HFFc6 (cell line): ENCODE data around the gene ARHGEF18. TPM values are rescaled to one million over a fixed set of nuclear protein-coding genes. Genes with fewer than 3 reads are reported as not detected.

ENCODE experiments used
- DNase-seq: peaks from one replicate; pipeline ENCODE4 v3.0.0-alpha.2; 2018
- H3K27ac Mint-ChIP-seq: 2 replicates; pipeline ENCODE4 v1.8.0; 2020; ENCODE audit warnings: mild to moderate bottlenecking, mixed read lengths
- H3K27me3 Mint-ChIP-seq: 2 replicates; pipeline ENCODE4 v1.8.0; 2021; ENCODE audit warnings: mild to moderate bottlenecking, moderate library complexity, mixed read lengths; ENCODE audit not compliant: insufficient read depth
- H3K36me3 Mint-ChIP-seq: 2 replicates; pipeline ENCODE4 v1.8.0; 2021; ENCODE audit warnings: low read depth, mixed read lengths
- H3K4me1 Mint-ChIP-seq: 2 replicates; pipeline ENCODE4 v1.8.0; 2020; ENCODE audit warnings: low read depth, mixed read lengths
- H3K4me3 Mint-ChIP-seq: 2 replicates; pipeline ENCODE4 v1.8.0; 2020; ENCODE audit warnings: mild to moderate bottlenecking, moderate library complexity, mixed read lengths
- H3K9me3 Mint-ChIP-seq: 2 replicates; pipeline ENCODE4 v1.8.0; 2020; ENCODE audit warnings: mild to moderate bottlenecking, mixed read lengths
- CTCF ChIP-seq: fragments of 200-600 bp; sonication (generic); IDR thresholded peaks from 2 replicates; pipeline ENCODE4 v1.5.0; 2021; ENCODE audit warnings: antibody characterized with exemption, mild to moderate bottlenecking
- total RNA-seq, 6 experiments: library from RNA; stranded (reverse); fragmentation: NEBNext Ultra II Directional; extraction: Animal tissue kit (Norgen Biotek cat#: 25700); gene quantifications; 2 replicates in 1 of 6; 3 replicates in 5 of 6; pipeline ENCODE4 v1.2.3, GENCODE V29; 2021

The ARHGEF18 gene
- total RNA-seq, 6 experiments from 2014 or later = 32.1 to 39.8 (median 35.7) TPM

- TF ChIP-seq CTCF = no peak
- no peak overlapping the region for H3K4me3 Mint-ChIP-seq
- H3K27me3 Mint-ChIP-seq = no peaks in the 10 kb centered on the region
- no peaks in the 10 kb centered on the region for H3K9me3 Mint-ChIP-seq
- no peaks in the 10 kb centered on the region for H3K4me1 Mint-ChIP-seq
- no peak for DNase-seq
- no peaks in the 10 kb centered on the region for H3K36me3 Mint-ChIP-seq
- no peak overlapping the region for H3K27ac Mint-ChIP-seq
Observed at GRCh38 chr19:7328647-7329046, 20.1 kb upstream of the ARHGEF18 start.

- no peak for DNase-seq
- TF ChIP-seq CTCF = no peak
- no peaks in the 10 kb centered on the region for H3K9me3 Mint-ChIP-seq
- no peaks in the 10 kb centered on the region for H3K4me1 Mint-ChIP-seq
- H3K27me3 Mint-ChIP-seq = peaks cover 3% of the 10 kb centered on the region
- no peak overlapping the region for H3K4me3 Mint-ChIP-seq
- H3K27ac Mint-ChIP-seq = no peak overlapping the region
- no peaks in the 10 kb centered on the region for H3K36me3 Mint-ChIP-seq
Observed at GRCh38 chr19:7331446-7331845, 17.3 kb upstream of the ARHGEF18 start.

DNA sequence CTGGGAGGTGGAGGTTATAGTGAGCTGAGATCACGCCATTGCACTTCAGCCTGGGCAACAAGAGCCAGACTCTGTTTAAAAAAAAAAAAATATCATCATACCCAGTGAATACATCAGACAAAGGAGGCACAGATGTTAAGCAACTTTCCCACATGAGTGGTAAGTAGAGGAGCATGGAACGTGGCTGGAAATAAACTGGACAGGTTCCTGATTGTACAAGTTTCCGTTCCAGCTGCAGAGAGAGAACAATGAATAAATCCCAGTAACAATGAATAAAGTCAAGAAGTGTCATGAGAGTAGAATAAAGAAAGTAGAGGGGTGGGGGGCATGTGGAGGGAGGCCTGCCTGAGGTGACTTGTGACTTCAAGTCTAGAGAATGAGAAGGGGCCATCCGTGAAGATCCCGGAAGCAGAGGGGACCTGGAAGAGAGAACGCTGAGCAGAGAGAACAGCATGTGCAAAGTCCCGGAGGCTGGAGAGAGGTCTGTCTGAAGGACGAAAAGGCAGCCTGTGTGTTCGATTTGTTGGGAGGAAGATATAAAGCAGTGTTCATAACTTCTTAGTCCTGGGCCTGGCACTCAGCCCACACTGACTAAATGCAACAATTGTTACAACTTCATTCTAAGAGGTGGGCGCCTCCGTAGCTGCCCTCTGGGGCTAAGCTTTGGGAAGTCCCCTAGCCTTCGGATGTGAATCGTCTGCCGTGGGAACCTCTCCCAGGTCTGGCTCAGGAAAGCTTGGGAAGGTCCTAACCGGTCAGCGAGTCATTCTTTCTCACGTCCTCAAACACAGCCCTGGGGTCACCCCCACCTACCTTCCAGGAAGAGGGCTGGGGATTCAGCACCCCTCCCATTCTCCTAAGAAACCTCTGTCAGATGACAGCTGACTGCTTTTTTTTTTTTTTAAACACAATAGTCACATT is 15.3 kb upstream of the ARHGEF18 start:
- TF ChIP-seq CTCF = no peak
- peaks cover 9% of the 10 kb centered on the region for H3K27me3 Mint-ChIP-seq
- no peaks in the 10 kb centered on the region for H3K9me3 Mint-ChIP-seq
- no peaks in the 10 kb centered on the region for H3K4me1 Mint-ChIP-seq
- no peak for DNase-seq
- H3K27ac Mint-ChIP-seq = no peak overlapping the region
- H3K36me3 Mint-ChIP-seq = no peaks in the 10 kb centered on the region
- H3K4me3 Mint-ChIP-seq = no peak overlapping the region

GRCh38 chr19:7336321-7336973 is 12.3 kb upstream of the ARHGEF18 start:
- no peak overlapping the region for H3K4me3 Mint-ChIP-seq
- H3K9me3 Mint-ChIP-seq = no peaks in the 10 kb centered on the region
- no peak for DNase-seq
- H3K27ac Mint-ChIP-seq = no peak overlapping the region
- no peak for TF ChIP-seq CTCF
- no peaks in the 10 kb centered on the region for H3K36me3 Mint-ChIP-seq
- H3K27me3 Mint-ChIP-seq = peaks cover 18% of the 10 kb centered on the region
- no peaks in the 10 kb centered on the region for H3K4me1 Mint-ChIP-seq

GRCh38 chr19:7337380-7338194 is 11.2 kb upstream of the ARHGEF18 start:
- no peak overlapping the region for H3K4me3 Mint-ChIP-seq
- H3K27ac Mint-ChIP-seq = no peak overlapping the region
- TF ChIP-seq CTCF = no peak
- peaks cover 18% of the 10 kb centered on the region for H3K27me3 Mint-ChIP-seq
- H3K36me3 Mint-ChIP-seq = no peaks in the 10 kb centered on the region
- DNase-seq = no peak
- H3K4me1 Mint-ChIP-seq = no peaks in the 10 kb centered on the region
- no peaks in the 10 kb centered on the region for H3K9me3 Mint-ChIP-seq
